SK-N-SH (cell line): ENCODE data around the gene RHOBTB3. TPM values are rescaled to one million over a fixed set of nuclear protein-coding genes. Genes with fewer than 3 reads are reported as not detected.

Experiments
- CTCF ChIA-PET: fragments of 300-600, 350-600 bp; formaldehyde crosslinking; extraction: SDS; loops from one replicate; lab custom pipeline; 2021; lab: Yijun Ruan, JAX
- POLR2A ChIA-PET: fragments of 350-600 bp; sonication (Branson Sonifier 250); formaldehyde crosslinking; extraction: SDS; loops from one replicate; lab custom pipeline; 2020; ENCODE audit warnings: antibody characterized with exemption, inconsistent platforms; lab: Yijun Ruan, JAX
- DNase-seq: peaks from one replicate; pipeline ENCODE4 v3.0.0; 2012
- H2AFZ ChIP-seq: fragments of 200-600 bp; sonication (generic); 2 replicates; pipeline ENCODE4 v1.8.1; 2016; ENCODE audit warnings: antibody characterized with exemption, mild to moderate bottlenecking, low read depth
- H3F3A ChIP-seq: fragments of 200-600 bp; sonication (generic); replicated peaks from 2 replicates; pipeline ENCODE3; 2016; ENCODE audit warnings: antibody characterized with exemption, mild to moderate bottlenecking; ENCODE audit not compliant: insufficient read depth
- H3K27ac ChIP-seq, 2 experiments: fragments of 200-500 bp in 1 of 2; fragments of 200-600 bp in 1 of 2; sonication (Bioruptor generic) in 1 of 2; sonication (generic), shearing (Covaris generic) in 1 of 2; 2 replicates each; pipeline versions ENCODE4 v1.5.1 to v1.6.1; 2014 to 2016; ENCODE audit warnings: low read depth in 2 of 2, inconsistent platforms in 1 of 2, low read length in 1 of 2, mild to moderate bottlenecking in 1 of 2, mixed read lengths in 1 of 2
- H3K27me3 ChIP-seq: fragments of 200-600 bp; sonication (generic), shearing (Covaris generic); 2 replicates; pipeline ENCODE4 v1.6.1; 2016; ENCODE audit warnings: mixed run types; ENCODE audit not compliant: insufficient read depth
- H3K36me3 ChIP-seq, 2 experiments: fragments of 200-500 bp in 1 of 2; fragments of 200-600 bp in 1 of 2; sonication (Bioruptor generic) in 1 of 2; sonication (generic) in 1 of 2; replicated peaks in 1 of 2; 2 replicates each; pipeline versions ENCODE3 to v1.5.1; 2014 to 2016; ENCODE audit warnings: low read length in 1 of 2, mild to moderate bottlenecking in 1 of 2; ENCODE audit not compliant: insufficient read depth in 2 of 2, control insufficient read depth in 1 of 2
- H3K4me1 ChIP-seq, 2 experiments: fragments of 200-500 bp in 1 of 2; fragments of 200-600 bp in 1 of 2; sonication (Bioruptor generic) in 1 of 2; sonication (generic), shearing (Covaris generic) in 1 of 2; 2 replicates each; pipeline versions ENCODE4 v1.5.1 to v1.6.1; 2014 to 2016; ENCODE audit warnings: low read depth in 1 of 2, low read length in 1 of 2, mixed run types in 1 of 2; ENCODE audit not compliant: insufficient read depth in 2 of 2, control insufficient read depth in 1 of 2
- H3K4me2 ChIP-seq: fragments of 200-600 bp; sonication (generic), shearing (Covaris generic); 2 replicates; pipeline ENCODE4 v1.6.1; 2017; ENCODE audit warnings: mixed run types
- H3K4me3 ChIP-seq, 2 experiments: fragments of 200-500 bp in 1 of 2; fragments of 200-600 bp in 1 of 2; sonication (Bioruptor generic) in 1 of 2; sonication (generic), shearing (Covaris generic) in 1 of 2; 2 replicates each; pipeline versions ENCODE4 v1.5.1 to v1.8.1; 2014 to 2016; ENCODE audit warnings: low read depth in 2 of 2, inconsistent platforms in 1 of 2, low read length in 1 of 2, mild to moderate bottlenecking in 1 of 2, mixed read lengths in 1 of 2, moderate library complexity in 1 of 2
- H3K79me2 ChIP-seq: fragments of 200-600 bp; sonication (generic); 2 replicates; pipeline ENCODE4 v1.8.1; 2017; ENCODE audit warnings: mild to moderate bottlenecking; ENCODE audit not compliant: insufficient read depth
- H3K9ac ChIP-seq: fragments of 200-600 bp; sonication (generic); 2 replicates; pipeline ENCODE4 v1.6.1; 2017; ENCODE audit warnings: mixed run types
- H3K9me2 ChIP-seq: fragments of 200-600 bp; sonication (generic); 2 replicates; pipeline ENCODE4 v1.6.1; 2017; ENCODE audit warnings: mixed run types
- H3K9me3 ChIP-seq: fragments of 200-600 bp; sonication (generic); 2 replicates; pipeline ENCODE4 v1.6.1; 2017; ENCODE audit warnings: mixed run types, mild to moderate bottlenecking, moderate library complexity
- H4K20me1 ChIP-seq: fragments of 200-600 bp; sonication (generic); 2 replicates; pipeline ENCODE4 v1.6.1; 2017; ENCODE audit warnings: mild to moderate bottlenecking, mixed run types; ENCODE audit not compliant: insufficient read depth
- CTCF ChIP-seq: fragments of 200-600 bp; sonication (generic); IDR thresholded peaks from 2 replicates; pipeline ENCODE4 v1.6.1; 2017; ENCODE audit warnings: antibody characterized with exemption, mild to moderate bottlenecking, moderate library complexity
- EP300 ChIP-seq, 2 experiments: IDR thresholded peaks; 2 replicates each; pipeline versions ENCODE4 v1.4.0 to v1.6.1; 2012; ENCODE audit warnings: borderline replicate concordance in 1 of 2, low read depth in 1 of 2, low read length in 1 of 2
- FOSL2 ChIP-seq: IDR thresholded peaks from 2 replicates; pipeline ENCODE4 v1.4.0; 2012; ENCODE audit warnings: low read depth, mild to moderate bottlenecking, moderate library complexity, borderline replicate concordance
- GATA2 ChIP-seq: sonication (generic); formaldehyde crosslinking; IDR thresholded peaks from 2 replicates; pipeline ENCODE4 v1.5.0; 2020; ENCODE audit warnings: mild to moderate bottlenecking, missing genetic modification reagents
- MXI1 ChIP-seq: IDR thresholded peaks from 2 replicates; pipeline ENCODE4 v1.6.1; 2012; ENCODE audit warnings: mild to moderate bottlenecking, low read depth, low read length, improper control_type of control experiment
- RAD21 ChIP-seq: IDR thresholded peaks from 2 replicates; pipeline ENCODE4 v1.6.1; 2012; ENCODE audit warnings: mild to moderate bottlenecking, low read length
- RCOR1 ChIP-seq: fragments of 150-350 bp; IDR thresholded peaks from 2 replicates; pipeline ENCODE4 v1.6.1; 2017; ENCODE audit warnings: antibody characterized with exemption, low read length
- RFX5 ChIP-seq: IDR thresholded peaks from 2 replicates; pipeline ENCODE4 v1.6.1; 2012; ENCODE audit warnings: mild to moderate bottlenecking, improper control_type of control experiment, low read length
- RXRA ChIP-seq: IDR thresholded peaks from 2 replicates; pipeline ENCODE4 v1.4.0; 2012; ENCODE audit warnings: low read depth, mild to moderate bottlenecking, borderline replicate concordance
- SIN3A ChIP-seq: IDR thresholded peaks from 2 replicates; pipeline ENCODE4 v1.6.1; 2012; ENCODE audit warnings: low read depth, mild to moderate bottlenecking, low read length, moderate library complexity, borderline replicate concordance
- TAF1 ChIP-seq: IDR thresholded peaks from 2 replicates; pipeline ENCODE4 v1.6.1; 2012; ENCODE audit warnings: low read depth, mild to moderate bottlenecking, low read length, moderate library complexity, borderline replicate concordance
- TCF12 ChIP-seq: IDR thresholded peaks from 2 replicates; pipeline ENCODE4 v1.4.0; 2012
- WGBS: methylation state at CpG from one replicate; pipeline ENCODE4 v1.1.6; 2017; ENCODE audit warnings: low lambda C conversion rate; 5-methylcytosine and 5-hydroxymethylcytosine counted together
- polyA plus RNA-seq, 3 experiments: library from polyadenylated mRNA; depleted of rRNA; stranded (reverse); fragments of >200 nt; gene quantifications; 2 replicates each; pipeline ENCODE4 v1.2.3, GENCODE V29; 2012
- TF ChIP-seq, protein P1 (sequence below): fragments of 150-350 bp; IDR thresholded peaks from 2 replicates; pipeline ENCODE4 v1.6.1; 2016; ENCODE audit warnings: mild to moderate bottlenecking, low read depth, low read length
- TF ChIP-seq, protein P2 (sequence below): IDR thresholded peaks from 2 replicates; pipeline ENCODE4 v1.4.0; 2012; ENCODE audit warnings: low read depth, borderline replicate concordance

The RHOBTB3 gene
- polyA plus RNA-seq, 1 of the 3 experiments (the other 2 are of a cell fraction) = 59.3 TPM

- ChIA-PET POLR2A (no interaction called here), CTCF (interaction anchor here (0.8 to 1.2 kb wide), 3 partner anchors 10 to 89 kb away, joined by 3 read pairs; no protein-coding TSS in a partner anchor)
- Histone ChIP-seq H3K4me3 (no peak overlapping the region), H3K4me2 (no peak overlapping the region), H3F3A (peaks cover 28% of the 10 kb centered on the region), H2AFZ (no peak overlapping the region), H4K20me1 (no peaks in the 10 kb centered on the region), H3K9me2 (no peaks in the 10 kb centered on the region), H3K9me3 (no peaks in the 10 kb centered on the region), H3K4me1 (peaks cover 33 to 40% of the 10 kb centered on the region in 2 experiments; a peak in 3 of 4 replicates)
- DNase-seq = no peak
- no peak for TF ChIP-seq CTCF
- TF ChIP-seq, protein P1, sequence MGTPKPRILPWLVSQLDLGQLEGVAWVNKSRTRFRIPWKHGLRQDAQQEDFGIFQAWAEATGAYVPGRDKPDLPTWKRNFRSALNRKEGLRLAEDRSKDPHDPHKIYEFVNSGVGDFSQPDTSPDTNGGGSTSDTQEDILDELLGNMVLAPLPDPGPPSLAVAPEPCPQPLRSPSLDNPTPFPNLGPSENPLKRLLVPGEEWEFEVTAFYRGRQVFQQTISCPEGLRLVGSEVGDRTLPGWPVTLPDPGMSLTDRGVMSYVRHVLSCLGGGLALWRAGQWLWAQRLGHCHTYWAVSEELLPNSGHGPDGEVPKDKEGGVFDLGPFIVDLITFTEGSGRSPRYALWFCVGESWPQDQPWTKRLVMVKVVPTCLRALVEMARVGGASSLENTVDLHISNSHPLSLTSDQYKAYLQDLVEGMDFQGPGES = no peak
- TF ChIP-seq TAF1 = no peak
- TF ChIP-seq EP300 (IDR thresholded peaks at IDR 0.05; ENCODE audit: borderline replicate concordance in 1 of 2, low read depth in 1 of 2, low read length in 1 of 2) = no peak
- no peak for TF ChIP-seq MXI1
- no peak for TF ChIP-seq RFX5
- TF ChIP-seq RXRA = no peak
- TF ChIP-seq, protein P2, sequence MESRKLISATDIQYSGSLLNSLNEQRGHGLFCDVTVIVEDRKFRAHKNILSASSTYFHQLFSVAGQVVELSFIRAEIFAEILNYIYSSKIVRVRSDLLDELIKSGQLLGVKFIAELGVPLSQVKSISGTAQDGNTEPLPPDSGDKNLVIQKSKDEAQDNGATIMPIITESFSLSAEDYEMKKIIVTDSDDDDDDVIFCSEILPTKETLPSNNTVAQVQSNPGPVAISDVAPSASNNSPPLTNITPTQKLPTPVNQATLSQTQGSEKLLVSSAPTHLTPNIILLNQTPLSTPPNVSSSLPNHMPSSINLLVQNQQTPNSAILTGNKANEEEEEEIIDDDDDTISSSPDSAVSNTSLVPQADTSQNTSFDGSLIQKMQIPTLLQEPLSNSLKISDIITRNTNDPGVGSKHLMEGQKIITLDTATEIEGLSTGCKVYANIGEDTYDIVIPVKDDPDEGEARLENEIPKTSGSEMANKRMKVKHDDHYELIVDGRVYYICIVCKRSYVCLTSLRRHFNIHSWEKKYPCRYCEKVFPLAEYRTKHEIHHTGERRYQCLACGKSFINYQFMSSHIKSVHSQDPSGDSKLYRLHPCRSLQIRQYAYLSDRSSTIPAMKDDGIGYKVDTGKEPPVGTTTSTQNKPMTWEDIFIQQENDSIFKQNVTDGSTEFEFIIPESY = no peak
- TF ChIP-seq RCOR1 = no peak
- TF ChIP-seq TCF12 = no peak
- no peak for TF ChIP-seq GATA2 (CRISPR knock-in tag)
- TF ChIP-seq SIN3A = no peak
- no peak for TF ChIP-seq RAD21
- TF ChIP-seq FOSL2 = no peak
- TF ChIP-seq, all 33 proteins: peak for 0
- WGBS = 90% methylated on average over 10 of the region's 10 CpGs
- Histone ChIP-seq H3K79me2 (peaks cover 5% of the 10 kb centered on the region; the same call in 1 of the 2 replicates), H3K27ac (peak overlapping the region; percentile 47 to 77), H3K36me3 (peaks cover 42 to 43% of the 10 kb centered on the region in 2 experiments), H3K9ac (no peak overlapping the region), H3K27me3 (no peaks in the 10 kb centered on the region)
Observed at GRCh38 chr5:95759005-95759404, 27.9 kb downstream of the RHOBTB3 start.
